ENCODE results near the gene FGFRL1.

The FGFRL1 gene

DNA sequence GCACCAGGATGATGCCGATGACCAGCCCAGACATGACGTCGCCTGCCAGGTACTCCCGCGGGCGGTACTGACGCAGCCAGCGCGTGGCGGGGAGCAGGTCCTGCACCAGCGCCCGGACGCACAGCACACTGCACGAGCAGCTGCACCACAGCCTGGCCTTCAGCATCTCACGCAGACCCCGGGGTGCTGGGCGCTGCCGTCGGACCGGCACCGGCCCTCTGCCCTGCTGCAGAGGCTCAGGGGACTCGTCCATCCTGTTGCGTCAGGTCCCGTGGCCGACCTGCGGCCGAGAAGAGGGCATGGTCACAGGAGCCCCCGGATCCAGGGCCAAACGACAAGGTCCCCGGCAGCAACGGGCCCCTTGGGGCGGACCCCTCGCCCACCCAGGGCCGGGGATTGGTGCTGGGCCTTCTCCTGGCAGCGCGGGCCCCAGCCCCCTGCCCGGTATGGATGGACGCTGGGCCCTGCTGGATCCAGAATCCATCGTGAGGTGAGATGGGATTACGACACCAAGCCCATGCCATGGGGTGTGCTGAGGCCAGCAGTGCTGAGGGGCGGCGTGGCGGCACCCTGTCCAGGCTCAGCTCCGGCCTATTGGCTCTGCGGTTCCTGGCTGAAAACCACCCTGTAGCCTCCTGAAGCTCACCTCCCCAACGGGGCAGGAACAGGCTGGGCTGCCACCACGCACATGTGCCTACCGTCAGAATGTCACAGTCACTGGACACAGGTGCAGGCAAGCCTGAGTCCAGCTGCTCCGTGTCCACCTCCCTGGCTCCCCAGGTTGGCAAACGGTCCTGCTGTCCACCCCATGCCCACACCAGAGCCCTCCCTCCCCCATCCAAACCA lies 19.8 kb upstream of the FGFRL1 start:
- H3K4me3 ChIP-seq (replicated peaks; ENCODE audit: low read depth, low read length): no peak overlapping the region
- TF ChIP-seq, protein P1, sequence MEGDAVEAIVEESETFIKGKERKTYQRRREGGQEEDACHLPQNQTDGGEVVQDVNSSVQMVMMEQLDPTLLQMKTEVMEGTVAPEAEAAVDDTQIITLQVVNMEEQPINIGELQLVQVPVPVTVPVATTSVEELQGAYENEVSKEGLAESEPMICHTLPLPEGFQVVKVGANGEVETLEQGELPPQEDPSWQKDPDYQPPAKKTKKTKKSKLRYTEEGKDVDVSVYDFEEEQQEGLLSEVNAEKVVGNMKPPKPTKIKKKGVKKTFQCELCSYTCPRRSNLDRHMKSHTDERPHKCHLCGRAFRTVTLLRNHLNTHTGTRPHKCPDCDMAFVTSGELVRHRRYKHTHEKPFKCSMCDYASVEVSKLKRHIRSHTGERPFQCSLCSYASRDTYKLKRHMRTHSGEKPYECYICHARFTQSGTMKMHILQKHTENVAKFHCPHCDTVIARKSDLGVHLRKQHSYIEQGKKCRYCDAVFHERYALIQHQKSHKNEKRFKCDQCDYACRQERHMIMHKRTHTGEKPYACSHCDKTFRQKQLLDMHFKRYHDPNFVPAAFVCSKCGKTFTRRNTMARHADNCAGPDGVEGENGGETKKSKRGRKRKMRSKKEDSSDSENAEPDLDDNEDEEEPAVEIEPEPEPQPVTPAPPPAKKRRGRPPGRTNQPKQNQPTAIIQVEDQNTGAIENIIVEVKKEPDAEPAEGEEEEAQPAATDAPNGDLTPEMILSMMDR (IDR thresholded peaks at IDR 0.05; ENCODE audit: low read length, missing control alignments): no peak
- no peak for DNase-seq (ENCODE audit: low read depth)

DNA sequence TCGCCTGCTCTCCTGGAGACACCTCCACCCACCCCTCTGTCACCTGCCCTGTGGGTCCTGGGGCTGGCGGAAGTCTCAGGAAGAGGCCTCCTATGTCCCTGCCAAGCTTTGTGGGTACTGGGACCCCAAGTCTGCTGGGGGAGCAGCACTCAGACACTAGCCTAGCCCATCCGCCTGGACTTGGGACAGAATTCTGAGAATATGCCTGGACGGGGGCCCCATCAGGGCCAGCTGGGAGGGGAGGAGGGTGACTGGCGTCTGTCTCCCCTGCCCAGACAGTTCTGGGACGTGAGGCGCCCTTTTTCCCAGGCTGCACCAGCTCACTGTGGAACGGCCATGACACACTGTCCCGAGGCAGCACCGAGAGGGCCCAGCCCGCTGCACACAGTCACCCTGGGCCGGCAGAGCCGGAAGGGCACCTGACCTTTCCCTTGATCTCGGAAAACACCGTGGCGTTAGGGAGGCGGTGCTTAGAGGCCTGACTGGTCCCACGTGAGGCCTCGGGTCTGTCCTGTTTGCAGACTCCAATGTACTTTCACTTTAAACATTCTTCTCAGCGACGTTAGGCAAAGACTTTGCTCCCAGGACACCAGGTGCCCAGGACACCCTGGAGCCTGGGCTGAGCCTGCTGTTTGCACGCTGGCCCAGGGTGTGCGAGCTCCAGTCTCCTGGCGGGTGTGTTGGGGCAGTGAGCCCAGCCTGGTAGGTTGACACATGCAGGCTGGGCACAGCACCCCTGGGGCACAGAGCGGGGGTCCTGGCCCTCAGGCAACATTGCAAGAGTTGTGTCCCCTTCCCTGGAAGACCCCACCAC lies 18.9 kb upstream of the FGFRL1 start:
- H3K4me3 ChIP-seq (replicated peaks; ENCODE audit: low read depth, low read length): no peak overlapping the region
- no peak for DNase-seq (ENCODE audit: low read depth)

DNA sequence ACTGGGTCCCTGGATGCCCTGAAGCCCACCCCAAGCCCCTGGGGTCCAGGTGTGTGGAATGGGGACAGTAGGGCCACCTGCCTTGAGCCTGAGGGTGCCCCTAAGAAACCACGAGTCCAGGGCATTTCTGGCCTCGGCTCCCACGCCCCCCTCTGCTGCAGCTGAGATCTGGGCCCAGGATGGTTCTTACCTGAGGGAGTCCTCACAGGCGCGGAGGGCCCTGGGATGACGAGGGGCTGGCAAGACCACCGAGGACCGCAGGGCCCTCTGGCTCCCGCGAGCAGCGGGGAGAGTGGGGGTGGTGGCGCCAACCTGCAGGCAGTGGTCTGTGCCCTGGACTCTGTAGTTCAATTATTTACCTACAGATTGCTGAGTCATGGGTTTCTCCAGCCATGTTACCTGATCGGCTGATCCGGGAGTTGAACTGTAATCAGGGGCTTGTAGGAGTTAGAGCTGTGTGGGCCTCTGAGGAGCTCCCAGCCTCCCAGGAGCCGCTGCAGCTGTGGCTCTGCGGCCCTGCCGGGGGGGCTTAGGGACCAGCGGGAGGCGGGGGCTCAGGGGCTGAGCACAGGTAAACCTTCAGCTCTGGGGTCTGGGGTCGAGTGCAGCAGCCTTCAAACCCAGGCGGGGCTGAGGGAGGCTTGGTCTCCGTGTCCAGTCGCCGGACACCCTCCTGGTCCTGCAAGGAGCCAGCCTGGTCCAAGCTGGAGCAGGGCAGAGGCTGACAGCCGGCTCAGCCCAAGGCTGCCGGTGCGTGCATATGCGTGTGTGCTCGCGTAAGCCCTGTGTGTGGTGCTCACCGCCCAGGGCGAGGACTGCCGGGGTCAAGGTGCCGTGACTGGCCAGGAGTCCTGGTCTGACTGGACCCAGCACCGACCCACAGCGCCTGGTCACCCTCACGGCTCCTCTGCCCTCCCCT lies 18.1 kb upstream of the FGFRL1 start, which contains the start of gene SLC26A1:
Gene SLC26A1 (minus strand): TSS at position 294 of the 919 bp plus-strand sequence. CDS start 1,701 bp downstream, outside the sequence.
- no peak for DNase-seq (ENCODE audit: low read depth)
- no peak within 1 kb of the TSS for H3K4me3 ChIP-seq (replicated peaks; ENCODE audit: low read depth, low read length)
- TF ChIP-seq, protein P1 (IDR thresholded peaks at IDR 0.05; ENCODE audit: low read length, missing control alignments): no peak

More for the DNA sequence above, 18.9 kb upstream of the FGFRL1 start:
- TF ChIP-seq, protein P1 (IDR thresholded peaks at IDR 0.05; ENCODE audit: low read length, missing control alignments): no peak

DNA sequence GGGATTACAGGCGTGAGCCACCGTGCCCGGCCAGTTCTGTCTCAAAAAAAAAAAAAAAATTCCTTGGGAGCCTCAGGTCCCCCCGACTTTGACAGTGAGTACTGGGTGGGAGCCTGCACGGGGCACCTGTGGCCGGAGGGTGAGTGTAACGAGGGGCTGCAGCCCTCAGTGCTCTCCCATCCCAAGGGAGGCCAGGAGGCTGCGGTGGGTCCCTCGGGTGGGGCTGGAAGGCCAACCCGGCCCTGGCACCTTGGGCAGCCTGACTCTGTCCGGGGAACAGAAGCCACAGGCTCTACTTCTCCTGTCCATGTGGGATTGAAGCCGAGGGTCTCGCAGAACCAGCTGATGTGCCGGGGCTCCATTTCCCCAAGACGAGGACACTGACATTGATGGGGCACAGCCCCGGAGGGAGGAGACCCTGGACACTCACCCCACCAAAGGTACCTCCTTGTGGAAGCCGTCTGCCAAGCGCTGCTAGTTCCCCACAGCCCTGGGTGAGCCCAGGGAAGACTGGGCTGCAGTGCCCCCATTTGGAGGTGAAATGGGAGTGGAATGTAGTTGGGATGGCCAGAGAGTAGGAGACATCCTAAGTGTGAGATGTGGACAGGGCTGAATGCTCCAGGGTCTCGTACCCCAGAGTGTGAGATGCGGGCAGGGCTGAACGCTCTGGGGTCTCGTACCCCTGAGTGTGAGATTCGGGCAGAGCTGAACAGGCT lies 16.0 kb upstream of the FGFRL1 start:
- no peak overlapping the region for H3K4me3 ChIP-seq (replicated peaks; ENCODE audit: low read depth, low read length)
- no peak for DNase-seq (ENCODE audit: low read depth)
- TF ChIP-seq, protein P1 (IDR thresholded peaks at IDR 0.05; ENCODE audit: low read length, missing control alignments): no peak

DNA sequence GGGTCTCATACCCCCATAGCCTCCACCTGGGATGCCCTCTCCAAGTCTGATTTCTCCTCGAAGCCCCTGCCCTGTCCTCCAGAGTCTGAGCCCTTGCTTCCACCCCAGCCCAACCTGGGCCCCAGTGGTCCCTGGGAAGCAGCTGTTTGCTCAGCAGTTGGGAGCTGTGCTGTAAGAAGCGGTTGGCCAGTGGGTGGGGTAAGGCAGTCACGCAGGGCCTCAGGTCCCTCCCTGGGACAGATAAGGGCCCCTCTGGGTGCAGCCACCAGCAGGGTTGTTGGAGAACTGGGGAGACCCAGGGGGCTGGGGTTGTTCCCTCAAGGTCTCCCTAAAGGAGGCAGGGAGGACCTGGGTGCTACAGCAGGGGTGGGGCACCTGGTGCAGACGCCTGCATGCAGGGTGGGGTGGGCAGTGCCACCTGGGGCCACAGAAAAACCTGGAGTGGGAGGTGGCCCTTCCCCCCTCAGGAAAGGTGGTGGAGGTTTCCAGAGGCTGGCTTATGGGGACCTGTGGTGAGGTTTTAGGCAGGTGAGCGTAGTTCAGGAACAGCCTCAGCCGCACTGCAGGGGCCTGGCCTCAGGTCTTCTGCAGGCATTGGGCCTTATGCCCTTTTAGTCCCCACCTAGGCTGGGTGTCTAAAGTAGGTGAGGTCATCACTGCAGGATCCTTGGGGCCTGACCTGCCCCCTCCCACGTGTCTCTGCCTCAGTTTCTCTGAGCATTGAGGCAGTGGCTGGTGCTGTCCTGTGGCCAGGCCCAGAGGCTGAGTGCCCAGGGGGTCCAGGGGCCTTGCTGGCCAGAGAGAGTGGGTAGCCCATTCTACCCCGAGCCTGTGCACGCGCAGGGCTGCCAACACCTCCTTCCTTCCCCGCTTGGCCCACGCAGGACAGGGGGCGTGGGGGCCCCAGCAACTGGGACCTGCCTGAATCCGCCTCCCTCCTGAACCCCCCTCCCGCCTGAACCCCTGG lies 15.1 kb upstream of the FGFRL1 start:
- TF ChIP-seq, protein P1 (IDR thresholded peaks at IDR 0.05; ENCODE audit: low read length, missing control alignments): no peak
- no peak for DNase-seq (ENCODE audit: low read depth)

More for the DNA sequence above, 15.1 kb upstream of the FGFRL1 start:
- no peak overlapping the region for H3K4me3 ChIP-seq (replicated peaks; ENCODE audit: low read depth, low read length)

Measured in fibroblast of pulmonary artery (primary cell).